GM23338 (cell line): ENCODE data around the gene CAT.

Experiments
- CREB1 ChIP-seq: fragments of 250-450 bp; sonication (Bioruptor Pico); IDR thresholded peaks from 2 replicates; pipeline ENCODE4 v1.5.0; 2020; ENCODE audit warnings: low read depth, mild to moderate bottlenecking, moderate library complexity
- CTCF ChIP-seq, 2 experiments: fragments of 200-600 bp in 1 of 2; sonication (generic) in 1 of 2; conservative IDR thresholded peaks; 2 replicates each; pipeline versions ENCODE4 v1.5.1 to v1.6.1; 2016 to 2017; ENCODE audit warnings: antibody characterized with exemption in 2 of 2, low read depth in 2 of 2, mild to moderate bottlenecking in 2 of 2, moderate library complexity in 1 of 2
- EZH2 ChIP-seq: fragments of 200-600 bp; sonication (generic); IDR thresholded peaks from one replicate; pipeline ENCODE4 v1.8.0; 2017; ENCODE audit warnings: antibody characterized with exemption, mild to moderate bottlenecking, low read depth; ENCODE audit not compliant: unreplicated experiment
- EZH2phosphoT487 ChIP-seq: fragments of 200-600 bp; sonication (generic); IDR thresholded peaks from one replicate; pipeline ENCODE4 v1.8.1; 2018; ENCODE audit warnings: antibody characterized with exemption; ENCODE audit not compliant: unreplicated experiment
- NANOG ChIP-seq: IDR thresholded peaks from 2 replicates; pipeline ENCODE4 v1.6.1; 2016; ENCODE audit warnings: antibody characterized with exemption, borderline replicate concordance
- POLR2AphosphoS5 ChIP-seq: IDR thresholded peaks from 2 replicates; pipeline ENCODE4 v1.6.1; 2016; ENCODE audit warnings: antibody characterized with exemption, low read depth
- REST ChIP-seq: IDR thresholded peaks from one replicate; pipeline ENCODE4 v1.6.1; 2018; ENCODE audit warnings: antibody characterized with exemption; ENCODE audit not compliant: unreplicated experiment
- STAT1 ChIP-seq: IDR thresholded peaks from one replicate; pipeline ENCODE4 v1.6.1; 2016; ENCODE audit warnings: antibody characterized with exemption; ENCODE audit not compliant: unreplicated experiment
- ZNF114 ChIP-seq: fragments of 250-450 bp; sonication (Bioruptor Pico); IDR thresholded peaks from 2 replicates; pipeline ENCODE4 v1.5.0; 2020; ENCODE audit warnings: mild to moderate bottlenecking, moderate library complexity
- ZNF331 ChIP-seq: fragments of 250-450 bp; sonication (Bioruptor Pico); IDR thresholded peaks from 2 replicates; pipeline ENCODE4 v1.5.0; 2020; ENCODE audit warnings: low read depth, mild to moderate bottlenecking, moderate library complexity

GRCh38 chr11:34449013-34449412, 10.3 kb downstream of the CAT start:
- no peak for TF ChIP-seq CTCF (conservative IDR thresholded peaks at IDR 0.05; ENCODE audit: low read depth in 2 of 2)
- TF ChIP-seq EZH2: no peak
- no peak for TF ChIP-seq STAT1
- no peak for TF ChIP-seq REST
- TF ChIP-seq ZNF331 (CRISPR knock-in tag): no peak
- no peak for TF ChIP-seq POLR2AphosphoS5
- no peak for TF ChIP-seq EZH2phosphoT487
- no peak for TF ChIP-seq NANOG
- TF ChIP-seq CREB1 (CRISPR knock-in tag): no peak
- TF ChIP-seq ZNF114: no peak
